ENCODE results near the gene KNCN. TPM values are rescaled to one million over a fixed set of nuclear protein-coding genes. Genes with fewer than 3 reads are reported as not detected.

Gene KNCN
- polyA plus RNA-seq, 4 donors = not detected

- no peak for DNase-seq (ENCODE audit: low read depth in 4 of 4, low spot score in 2 of 4)
These were observed 5.2 kb downstream of the KNCN start for GRCh38 chr1:46546210-46546609.

- no peak for DNase-seq (ENCODE audit: low read depth in 4 of 4, low spot score in 2 of 4)
These were observed 5.7 kb downstream of the KNCN start for GRCh38 chr1:46545784-46546183.

GRCh38 chr1:46544561-46545240 lies 6.7 kb downstream of the KNCN start:
- no peak for DNase-seq (ENCODE audit: low read depth in 4 of 4, low spot score in 2 of 4)

- no peak for DNase-seq (ENCODE audit: low read depth in 4 of 4, low spot score in 2 of 4)
These were observed 7.5 kb downstream of the KNCN start for GRCh38 chr1:46543761-46544560.

- DNase-seq (ENCODE audit: low read depth in 4 of 4, low spot score in 2 of 4) = no peak
These were observed 8.1 kb downstream of the KNCN start for GRCh38 chr1:46543382-46543760.

- no peak for DNase-seq (ENCODE audit: low read depth in 4 of 4, low spot score in 2 of 4)
These were observed 11.5 kb downstream of the KNCN start for GRCh38 chr1:46539972-46540371.

- DNase-seq (ENCODE audit: low read depth in 4 of 4, low spot score in 2 of 4) = no peak
These were observed 13.3 kb downstream of the KNCN start for GRCh38 chr1:46538147-46538546.

- no peak for DNase-seq (ENCODE audit: low read depth in 4 of 4, low spot score in 2 of 4)
These were observed 13.8 kb downstream of the KNCN start for GRCh38 chr1:46537651-46538050.

GRCh38 chr1:46536527-46536926 lies 14.9 kb downstream of the KNCN start:
- DNase-seq (ENCODE audit: low read depth in 4 of 4, low spot score in 2 of 4) = no peak

- no peak for DNase-seq (ENCODE audit: low read depth in 4 of 4, low spot score in 2 of 4)
These were observed 16.4 kb downstream of the KNCN start for GRCh38 chr1:46535063-46535462.

GRCh38 chr1:46533179-46533864 lies 18.1 kb downstream of the KNCN start:
- no peak for DNase-seq (ENCODE audit: low read depth in 4 of 4, low spot score in 2 of 4)

GRCh38 chr1:46532498-46533178 lies 18.8 kb downstream of the KNCN start:
- no peak for DNase-seq (ENCODE audit: low read depth in 4 of 4, low spot score in 2 of 4)

- DNase-seq (ENCODE audit: low read depth in 4 of 4, low spot score in 2 of 4) = no peak
These were observed 19.4 kb downstream of the KNCN start for GRCh38 chr1:46532095-46532494.

GRCh38 chr1:46530791-46531409 lies 20.5 kb downstream of the KNCN start:
- DNase-seq (ENCODE audit: low read depth in 4 of 4, low spot score in 2 of 4) = no peak

- DNase-seq (ENCODE audit: low read depth in 4 of 4, low spot score in 2 of 4) = no peak
These were observed 21.1 kb downstream of the KNCN start for GRCh38 chr1:46530311-46530710.

GRCh38 chr1:46529031-46529630 lies 22.3 kb downstream of the KNCN start:
- no peak for DNase-seq (ENCODE audit: low read depth in 4 of 4, low spot score in 2 of 4)

GRCh38 chr1:46528297-46528955 lies 23.0 kb downstream of the KNCN start:
- DNase-seq (ENCODE audit: low read depth in 4 of 4, low spot score in 2 of 4) = no peak

- no peak for DNase-seq (ENCODE audit: low read depth in 4 of 4, low spot score in 2 of 4)
These were observed 23.8 kb downstream of the KNCN start for GRCh38 chr1:46527474-46528296.
